Measurements from ENCODE around the gene SLITRK2.

SLITRK2 gene, protein sequence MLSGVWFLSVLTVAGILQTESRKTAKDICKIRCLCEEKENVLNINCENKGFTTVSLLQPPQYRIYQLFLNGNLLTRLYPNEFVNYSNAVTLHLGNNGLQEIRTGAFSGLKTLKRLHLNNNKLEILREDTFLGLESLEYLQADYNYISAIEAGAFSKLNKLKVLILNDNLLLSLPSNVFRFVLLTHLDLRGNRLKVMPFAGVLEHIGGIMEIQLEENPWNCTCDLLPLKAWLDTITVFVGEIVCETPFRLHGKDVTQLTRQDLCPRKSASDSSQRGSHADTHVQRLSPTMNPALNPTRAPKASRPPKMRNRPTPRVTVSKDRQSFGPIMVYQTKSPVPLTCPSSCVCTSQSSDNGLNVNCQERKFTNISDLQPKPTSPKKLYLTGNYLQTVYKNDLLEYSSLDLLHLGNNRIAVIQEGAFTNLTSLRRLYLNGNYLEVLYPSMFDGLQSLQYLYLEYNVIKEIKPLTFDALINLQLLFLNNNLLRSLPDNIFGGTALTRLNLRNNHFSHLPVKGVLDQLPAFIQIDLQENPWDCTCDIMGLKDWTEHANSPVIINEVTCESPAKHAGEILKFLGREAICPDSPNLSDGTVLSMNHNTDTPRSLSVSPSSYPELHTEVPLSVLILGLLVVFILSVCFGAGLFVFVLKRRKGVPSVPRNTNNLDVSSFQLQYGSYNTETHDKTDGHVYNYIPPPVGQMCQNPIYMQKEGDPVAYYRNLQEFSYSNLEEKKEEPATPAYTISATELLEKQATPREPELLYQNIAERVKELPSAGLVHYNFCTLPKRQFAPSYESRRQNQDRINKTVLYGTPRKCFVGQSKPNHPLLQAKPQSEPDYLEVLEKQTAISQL

GRCh38 chrX:145817331-145818185 lies at the start of gene SLITRK2:
SLITRK2 (plus strand) TSS chrX:145817829; CDS start chrX:145822426, 4,597 bp downstream.
- DNase-seq (ENCODE audit: low read depth), result no peak

DNA sequence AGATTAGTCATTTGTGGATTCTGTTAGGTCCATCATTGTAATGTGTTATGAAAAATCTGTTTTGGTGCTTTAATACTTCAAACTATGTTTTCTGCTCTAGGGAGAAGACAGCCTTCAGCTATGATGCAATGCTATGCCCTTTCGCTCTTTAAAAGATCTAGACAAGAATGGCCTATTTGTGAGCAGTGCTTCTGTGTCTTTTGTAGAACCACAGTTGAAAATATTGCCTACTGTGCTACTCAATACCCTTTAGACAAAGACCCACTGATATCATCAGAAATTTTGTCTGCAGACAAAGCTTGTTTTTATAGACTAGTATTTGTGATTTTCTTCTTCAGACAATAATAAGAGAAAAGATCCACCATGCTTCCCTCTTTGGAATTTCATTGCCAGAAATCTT lies 44.6 kb upstream of the SLITRK2 start:
- no peak for DNase-seq (ENCODE audit: low read depth)

DNA sequence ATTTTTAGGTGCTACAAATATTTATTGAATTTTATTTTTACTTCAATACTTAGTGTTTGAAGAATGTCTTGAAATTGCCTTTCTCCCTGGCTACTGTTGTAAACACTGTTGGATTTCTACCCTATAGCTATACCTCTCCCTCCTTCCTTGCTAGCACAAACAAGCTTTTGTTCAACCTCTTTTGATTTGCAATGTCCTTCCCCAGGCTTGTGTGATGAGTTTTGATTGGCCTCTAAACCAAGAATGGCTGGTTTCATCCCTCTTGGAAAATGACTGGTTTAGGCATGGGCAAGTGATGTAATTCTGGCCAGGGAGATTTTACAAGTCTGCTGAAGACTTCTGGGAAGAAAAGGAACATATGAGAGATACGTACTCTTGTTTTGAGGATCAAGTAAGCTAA lies 25.3 kb upstream of the SLITRK2 start:
- no peak for DNase-seq (ENCODE audit: low read depth)

GRCh38 chrX:145803508-145803907 lies 14.1 kb upstream of the SLITRK2 start:
- DNase-seq (ENCODE audit: low read depth), result no peak

- no peak for DNase-seq (ENCODE audit: low read depth)
Observed at GRCh38 chrX:145813081-145813480, 4.5 kb upstream of the SLITRK2 start.

- no peak for DNase-seq (ENCODE audit: low read depth)
Observed at GRCh38 chrX:145816601-145817315, 871 bp upstream of the SLITRK2 start.

- no peak for DNase-seq (ENCODE audit: low read depth)
Observed at GRCh38 chrX:145818186-145819113, 821 bp downstream of the SLITRK2 start.

- DNase-seq (ENCODE audit: low read depth), result no peak
Observed at GRCh38 chrX:145820825-145821224, 3.2 kb downstream of the SLITRK2 start.

DNA sequence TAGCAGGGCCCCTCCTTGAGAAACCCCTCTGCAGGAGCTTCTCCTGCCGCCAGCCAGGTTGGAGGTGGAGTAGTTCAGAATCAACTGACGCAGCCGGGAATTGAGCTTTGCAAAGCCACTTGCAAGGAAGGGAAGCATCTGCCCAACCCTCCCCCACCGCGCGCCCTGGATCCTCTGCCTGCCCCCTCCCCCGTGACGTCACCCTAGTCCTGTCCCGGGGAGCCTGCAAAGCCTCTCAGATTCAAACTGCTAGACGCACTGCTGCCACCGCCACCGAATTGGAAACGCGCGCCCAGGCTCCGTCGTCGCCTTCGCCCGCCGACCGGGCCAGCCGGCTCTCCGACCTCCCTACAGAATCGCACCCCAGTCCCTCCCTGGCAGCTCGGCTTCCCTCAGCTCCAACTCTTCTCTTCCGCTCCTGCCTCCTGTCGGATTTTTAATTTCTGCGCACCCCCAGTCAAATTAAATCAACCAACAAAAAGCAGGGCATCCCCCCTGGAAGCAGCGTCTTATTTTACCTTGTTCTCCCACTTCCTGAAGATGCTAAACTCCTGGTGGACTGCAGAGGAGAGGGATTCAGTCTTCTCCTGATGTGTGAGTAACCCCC lies 3.8 kb downstream of the SLITRK2 start:
- no peak for DNase-seq (ENCODE audit: low read depth)

DNA sequence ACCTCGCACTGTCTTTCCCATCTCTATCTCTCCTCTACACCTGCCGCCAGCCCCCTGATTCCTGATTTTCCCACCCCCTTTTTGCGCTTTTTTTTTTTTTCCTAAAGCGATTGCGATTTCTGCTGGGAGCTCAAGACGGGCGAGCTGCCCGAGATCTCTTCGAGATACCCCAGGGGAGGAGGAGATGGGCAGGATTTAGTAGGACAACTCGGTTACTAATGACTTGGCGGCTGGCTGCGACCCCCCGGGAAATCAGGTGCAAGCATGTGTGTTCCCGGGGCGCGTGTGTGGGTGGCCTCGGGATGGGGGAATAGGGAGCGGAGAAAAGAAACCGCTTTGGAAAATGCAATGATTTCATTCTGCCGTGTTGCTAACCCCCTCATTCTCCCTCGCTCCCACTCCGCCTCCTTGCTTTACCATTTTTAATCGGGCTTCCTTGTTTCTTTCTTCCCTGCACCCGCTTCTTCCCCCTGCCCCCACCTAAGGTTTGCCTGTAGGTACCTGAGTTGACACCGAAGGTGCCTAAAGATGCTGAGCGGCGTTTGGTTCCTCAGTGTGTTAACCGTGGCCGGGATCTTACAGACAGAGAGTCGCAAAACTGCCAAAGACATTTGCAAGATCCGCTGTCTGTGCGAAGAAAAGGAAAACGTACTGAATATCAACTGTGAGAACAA lies 4.4 kb downstream of the SLITRK2 start:
- DNase-seq (ENCODE audit: low read depth), result no peak

- no peak for DNase-seq (ENCODE audit: low read depth)
Observed at GRCh38 chrX:145823132-145823531, 5.5 kb downstream of the SLITRK2 start.

DNA sequence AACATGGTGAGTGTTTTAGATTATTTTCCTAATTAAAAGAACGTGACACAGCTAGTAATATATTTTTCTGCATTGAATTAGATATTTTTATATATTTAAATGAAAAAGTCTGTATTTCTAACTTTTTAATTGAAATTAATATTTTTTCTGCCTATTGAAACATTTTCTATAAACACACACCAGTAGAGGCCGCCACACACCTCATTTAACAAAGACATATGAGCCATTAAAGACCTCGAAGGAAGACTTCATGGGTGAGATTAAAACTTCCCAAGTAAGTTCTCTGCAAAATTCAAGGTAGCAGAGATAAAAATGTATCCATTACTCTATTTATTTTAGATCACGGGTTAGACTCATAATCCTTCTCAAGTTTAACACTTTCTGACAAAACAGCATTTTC lies 8.3 kb downstream of the SLITRK2 start:
- DNase-seq (ENCODE audit: low read depth), result no peak

- DNase-seq (ENCODE audit: low read depth), result no peak
Observed at GRCh38 chrX:145826466-145826865, 8.8 kb downstream of the SLITRK2 start.

DNA sequence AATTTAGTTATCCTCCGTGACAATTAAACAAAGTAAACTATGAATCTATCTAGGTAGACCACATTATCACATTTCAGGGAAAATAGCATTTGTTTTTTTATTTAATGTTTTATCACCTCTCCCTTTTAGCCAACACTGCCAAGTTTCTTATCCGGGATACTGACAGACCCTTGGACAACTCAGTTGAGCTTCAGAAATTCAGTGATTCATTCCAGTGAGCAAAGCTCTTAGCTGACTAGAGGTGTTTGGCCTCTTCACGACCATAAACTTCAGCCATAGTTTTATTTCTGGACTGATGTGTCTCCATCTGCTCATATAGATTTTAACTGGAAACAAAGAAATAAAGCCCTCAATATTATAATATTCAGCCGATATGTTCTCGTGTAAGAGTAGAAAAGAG lies 15.2 kb downstream of the SLITRK2 start:
- DNase-seq (ENCODE audit: low read depth), result no peak

- no peak for DNase-seq (ENCODE audit: low read depth)
Observed at GRCh38 chrX:145840531-145840930, 22.9 kb downstream of the SLITRK2 start.

GRCh38 chrX:145843146-145843904 lies 25.7 kb downstream of the SLITRK2 start:
- DNase-seq (ENCODE audit: low read depth), result no peak

- DNase-seq (ENCODE audit: low read depth), result no peak
Observed at GRCh38 chrX:145844886-145845285, 27.3 kb downstream of the SLITRK2 start.

DNA sequence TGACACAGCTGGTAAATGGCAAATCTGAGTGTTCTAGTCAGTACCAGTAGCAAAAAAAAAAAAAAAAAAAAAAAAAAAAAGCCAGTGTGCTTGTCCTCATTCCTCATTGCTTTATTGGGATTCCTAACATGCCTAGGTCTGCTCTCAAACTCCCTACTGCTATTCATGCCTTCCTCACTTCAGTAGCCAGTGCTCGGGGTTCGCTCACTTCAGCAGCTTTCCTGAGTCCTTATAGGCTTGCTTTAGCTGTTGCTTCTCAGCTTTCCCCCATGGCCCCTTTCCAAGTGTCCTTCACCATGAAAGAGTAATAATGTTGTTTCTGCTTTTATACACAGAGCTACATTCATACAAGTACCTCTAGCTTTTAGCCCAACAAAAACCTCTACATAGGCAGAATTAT lies 30.8 kb downstream of the SLITRK2 start:
- DNase-seq (ENCODE audit: low read depth), result no peak

GRCh38 chrX:145848857-145849256 lies 31.2 kb downstream of the SLITRK2 start:
- DNase-seq (ENCODE audit: low read depth), result no peak

All from stimulated activated CD8-positive, alpha-beta memory T cell treated with anti-CD3 and anti-CD28 coated beads, Interleukin-7, amount 100 ng/mL, for 24 hours (primary cell).